PC-3 (cell line): ENCODE data around the gene POU3F3. TPM values are rescaled to one million over a fixed set of nuclear protein-coding genes. Genes with fewer than 3 reads are reported as not detected.

Experiments
- ATAC-seq: fragments of 200-7000 bp; cut with Tn5 transposase; 2 replicates; pipeline ENCODE4 v1.9.1; 2020; ENCODE audit warnings: mild to moderate bottlenecking, moderate library complexity
- BruUV-seq: library from RNA; stranded (reverse); fragments of 400-500 nt; replicated peaks from 2 replicates; lab custom pipeline; 2021; lab: Mats Ljungman, UMichigan
- CTCF ChIA-PET: fragments of 300-600 bp; sonication (Branson Sonifier 250); formaldehyde crosslinking; loops from one replicate; lab custom pipeline; 2022; ENCODE audit warnings: antibody characterized with exemption; lab: Charles Lee
- POLR2A ChIA-PET: fragments of 300-600 bp; sonication (Branson Sonifier 250); formaldehyde crosslinking; loops from one replicate; lab custom pipeline; 2022; ENCODE audit warnings: antibody characterized with exemption; ENCODE audit not compliant: unreplicated experiment; lab: Charles Lee
- DNase-seq: peaks from one replicate; pipeline ENCODE4 v3.0.0-alpha.2; 2015
- H2AFZ ChIP-seq: fragments of 300-600 bp; sonication (generic); 2 replicates; pipeline ENCODE4 v1.6.0; 2016; ENCODE audit warnings: antibody characterized with exemption, low read length
- H3F3A ChIP-seq: fragments of 300-600 bp; sonication (generic); one replicate; pipeline ENCODE4 v1.6.0; 2017; ENCODE audit warnings: antibody characterized with exemption, low read length, control low read depth, mild to moderate bottlenecking; ENCODE audit not compliant: unreplicated experiment
- H3K27ac ChIP-seq: fragments of 300-600 bp; sonication (generic); 2 replicates; pipeline ENCODE4 v1.5.1; 2016; ENCODE audit warnings: mild to moderate bottlenecking, low read length
- H3K27me3 ChIP-seq: fragments of 300-600 bp; sonication (generic); 2 replicates; pipeline ENCODE4 v1.6.1; 2016; ENCODE audit warnings: low read length, mixed read lengths
- H3K36me3 ChIP-seq: fragments of 300-600 bp; sonication (generic); 2 replicates; pipeline ENCODE4 v1.6.1; 2016; ENCODE audit warnings: low read depth, mixed run types, low read length, mixed read lengths
- H3K4me1 ChIP-seq: fragments of 300-600 bp; sonication (generic); 2 replicates; pipeline ENCODE4 v1.5.1; 2016; ENCODE audit warnings: low read length; ENCODE audit not compliant: insufficient read depth
- H3K4me2 ChIP-seq: fragments of 300-600 bp; sonication (generic); 2 replicates; pipeline ENCODE4 v1.6.0; 2016; ENCODE audit warnings: low read length
- H3K4me3 ChIP-seq: fragments of 300-600 bp; sonication (generic); 2 replicates; pipeline ENCODE4 v1.5.1; 2016; ENCODE audit warnings: mild to moderate bottlenecking, low read length, mixed read lengths
- H3K79me2 ChIP-seq: fragments of 300-600 bp; sonication (generic); 2 replicates; pipeline ENCODE4 v1.6.1; 2017; ENCODE audit warnings: low read length, mixed read lengths
- H3K9ac ChIP-seq: fragments of 300-600 bp; sonication (generic); 2 replicates; pipeline ENCODE4 v1.6.0; 2016; ENCODE audit warnings: mild to moderate bottlenecking, low read length
- H3K9me2 ChIP-seq: fragments of 300-600 bp; sonication (generic); replicated peaks from 2 replicates; pipeline ENCODE4 v1.6.1; 2016; ENCODE audit warnings: mixed run types, low read length, mixed read lengths
- H3K9me3 ChIP-seq: fragments of 300-600 bp; sonication (generic); 2 replicates; pipeline ENCODE4 v1.6.1; 2016; ENCODE audit warnings: low read length, mixed read lengths
- H4K20me1 ChIP-seq: fragments of 300-600 bp; sonication (generic); 2 replicates; pipeline ENCODE4 v1.6.1; 2016; ENCODE audit warnings: low read length, mixed read lengths
- CTCF ChIP-seq: fragments of 300-600 bp; sonication (generic); conservative IDR thresholded peaks from 2 replicates; pipeline ENCODE4 v1.5.1; 2017; ENCODE audit warnings: antibody characterized with exemption, low read depth, mild to moderate bottlenecking, low read length
- EZH2 ChIP-seq: fragments of 300-600 bp; sonication (generic); IDR thresholded peaks from one replicate; pipeline ENCODE4 v1.6.1; 2017; ENCODE audit warnings: antibody characterized with exemption, mild to moderate bottlenecking, low read length; ENCODE audit not compliant: unreplicated experiment
- EZH2phosphoT487 ChIP-seq: fragments of 300-600 bp; sonication (generic); IDR thresholded peaks from 2 replicates; pipeline ENCODE4 v1.6.1; 2018; ENCODE audit warnings: mild to moderate bottlenecking, antibody characterized with exemption, low read length, borderline replicate concordance
- intact Hi-C: fragments of 100-400 bp; cut with micrococcal nuclease; formaldehyde crosslinking; loops from 2 replicates; pipeline ENCODE4 v1.9.0; 2023
- total RNA-seq: library from RNA; depleted of rRNA; stranded (reverse); fragments of >200 nt; gene quantifications from 2 replicates; pipeline ENCODE4 v1.2.3, GENCODE V29; 2014

The POU3F3 gene
- total RNA-seq, 1 experiment from 2014 or later = not detected

DNA sequence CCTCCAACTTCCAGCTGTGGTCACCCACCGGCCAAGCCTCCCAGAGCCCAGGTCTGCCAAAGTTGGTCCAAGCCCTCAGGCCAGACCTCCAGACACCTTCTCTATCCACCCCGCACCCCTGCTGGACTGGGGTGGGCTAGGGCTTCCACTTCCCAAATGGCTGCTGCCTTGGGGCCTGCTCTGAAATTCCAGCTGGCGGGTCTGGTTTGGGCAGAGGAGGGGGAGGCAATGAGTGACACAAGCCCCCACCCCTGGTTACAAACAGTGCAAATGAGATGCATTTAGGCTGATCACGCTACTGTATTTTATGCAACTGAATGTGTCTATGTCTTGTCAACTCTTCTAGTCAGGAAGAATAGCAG, 14.6 kb downstream of the POU3F3 start:
- Histone ChIP-seq H2AFZ (no peak overlapping the region), H3K9me2 (no peaks in the 10 kb centered on the region), H4K20me1 (no peaks in the 10 kb centered on the region), H3K4me3 (no peak overlapping the region), H3K9ac (no peak overlapping the region), H3K36me3 (no peaks in the 10 kb centered on the region), H3K9me3 (no peaks in the 10 kb centered on the region), H3K27ac (no peak overlapping the region), H3K4me1 (peaks cover 5% of the 10 kb centered on the region; the same call in 1 of the 2 replicates), H3K27me3 (peaks cover 98% of the 10 kb centered on the region), H3F3A (no peaks in the 10 kb centered on the region), H3K4me2 (no peak overlapping the region), H3K79me2 (no peaks in the 10 kb centered on the region)
- ChIA-PET CTCF (no interaction called here), POLR2A (no interaction called here)
- DNase-seq (no peak), ATAC-seq (no peak)
- intact Hi-C loops = no loop called here
- no TSS peak for BruUV-seq
- no peak for TF ChIP-seq EZH2phosphoT487
- TF ChIP-seq CTCF = no peak
- no peak for TF ChIP-seq EZH2

DNA sequence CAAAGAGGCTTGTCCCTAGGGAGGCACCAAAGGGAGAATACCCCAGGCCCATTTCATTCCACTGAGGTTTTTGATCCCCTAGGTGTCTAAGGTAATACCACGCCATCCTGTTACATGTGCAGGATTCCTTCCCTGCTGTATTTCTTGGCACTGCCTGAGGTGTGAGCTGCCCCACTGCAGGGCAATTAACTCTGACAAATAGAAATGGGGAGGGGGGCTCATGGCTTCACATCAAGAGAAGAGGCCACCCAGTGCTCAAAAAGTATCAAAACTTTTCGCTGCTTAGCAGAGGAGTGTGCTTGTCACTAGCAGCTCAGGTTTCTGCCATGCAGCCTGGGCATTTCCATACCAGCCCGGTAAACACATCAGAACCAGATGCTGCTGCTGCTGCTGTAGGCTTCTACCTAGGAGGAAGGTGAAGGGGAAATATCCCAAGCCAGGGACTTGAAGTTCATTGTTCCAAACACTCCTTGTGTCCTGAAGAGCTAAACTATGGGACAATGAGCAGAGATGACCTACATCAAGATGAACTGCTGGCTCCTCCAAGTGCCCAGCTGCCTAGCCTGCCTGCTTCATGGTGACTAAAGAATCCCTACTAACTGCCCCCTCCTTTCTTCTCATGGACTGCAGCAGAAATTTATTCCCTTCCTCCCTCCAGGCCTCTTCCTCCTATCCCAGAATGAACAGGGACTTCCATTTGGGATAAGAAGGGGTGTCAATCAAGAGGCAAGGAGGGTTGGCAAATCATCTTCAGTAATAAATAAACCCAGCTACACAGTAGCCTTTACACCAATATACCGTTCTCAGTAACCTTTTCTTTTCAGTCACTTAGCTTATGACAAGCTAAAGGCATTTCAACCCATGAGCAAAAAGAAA, 16.4 kb downstream of the POU3F3 start:
- Histone ChIP-seq H3K79me2 (no peaks in the 10 kb centered on the region), H3K9me3 (no peaks in the 10 kb centered on the region), H3K27me3 (peaks cover 84% of the 10 kb centered on the region), H2AFZ (no peak overlapping the region), H3K4me1 (peaks cover 5% of the 10 kb centered on the region; the same call in 1 of the 2 replicates), H3K9ac (no peak overlapping the region), H3F3A (no peaks in the 10 kb centered on the region), H3K27ac (no peak overlapping the region), H3K9me2 (no peaks in the 10 kb centered on the region), H3K4me3 (no peak overlapping the region), H3K36me3 (no peaks in the 10 kb centered on the region), H4K20me1 (no peaks in the 10 kb centered on the region), H3K4me2 (no peak overlapping the region)
- TF ChIP-seq EZH2 (no peak), EZH2phosphoT487 (no peak), CTCF (no peak)
- POLR2A ChIA-PET = no interaction called here
- no TSS peak for BruUV-seq
- CTCF ChIA-PET = no interaction called here
- ATAC-seq (no peak), DNase-seq (no peak)
- intact Hi-C loops = loop anchor here (5.0 kb wide), 1 partner anchor 913 kb away; no protein-coding TSS in a partner anchor

- BruUV-seq = no TSS peak
- Histone ChIP-seq H3K36me3 (no peaks in the 10 kb centered on the region), H3K27ac (no peak overlapping the region), H3K9me2 (no peaks in the 10 kb centered on the region), H3K4me2 (no peak overlapping the region), H3K4me3 (no peak overlapping the region), H2AFZ (no peak overlapping the region), H4K20me1 (no peaks in the 10 kb centered on the region), H3F3A (no peaks in the 10 kb centered on the region), H3K9me3 (no peaks in the 10 kb centered on the region), H3K4me1 (peaks cover 5% of the 10 kb centered on the region; the same call in 1 of the 2 replicates), H3K79me2 (no peaks in the 10 kb centered on the region), H3K9ac (no peak overlapping the region), H3K27me3 (peaks cover 77% of the 10 kb centered on the region)
- TF ChIP-seq CTCF (no peak), EZH2phosphoT487 (no peak), EZH2 (no peak)
- POLR2A ChIA-PET = no interaction called here
- intact Hi-C loops = loop anchor here (5.0 kb wide), 1 partner anchor 914 kb away; no protein-coding TSS in a partner anchor
- DNase-seq (no peak), ATAC-seq (no peak)
- CTCF ChIA-PET = no interaction called here
Observed at GRCh38 chr2:104871649-104871971, 17.7 kb downstream of the POU3F3 start.
